Type B pancreatic cell (in vitro differentiated cells): Measurements from ENCODE around the gene SPACA5. TPM values are rescaled to one million over a fixed set of nuclear protein-coding genes. Genes with fewer than 3 reads are reported as not detected.

Experiments
- DNase-seq: peaks from one replicate; pipeline ENCODE4 v3.0.0; 2021; ENCODE audit warnings: mixed read lengths; ENCODE audit not compliant: unreplicated experiment; ENCODE audit errors: extremely low spot score
- H3K27ac Mint-ChIP-seq: 2 replicates; pipeline ENCODE4 v1.8.0; 2021; ENCODE audit warnings: mild to moderate bottlenecking, mixed read lengths
- H3K27me3 Mint-ChIP-seq: 2 replicates; pipeline ENCODE4 v1.8.0; 2021; ENCODE audit warnings: mixed read lengths
- H3K36me3 Mint-ChIP-seq: 2 replicates; pipeline ENCODE4 v1.8.0; 2021; ENCODE audit warnings: mixed read lengths
- H3K4me1 Mint-ChIP-seq: one replicate; pipeline ENCODE4 v1.8.0; 2021; ENCODE audit warnings: mixed read lengths; ENCODE audit not compliant: unreplicated experiment
- H3K4me3 Mint-ChIP-seq: 2 replicates; pipeline ENCODE4 v1.8.0; 2021; ENCODE audit warnings: mild to moderate bottlenecking, mixed read lengths
- H3K9me3 Mint-ChIP-seq: 2 replicates; pipeline ENCODE4 v1.8.0; 2021; ENCODE audit warnings: mixed read lengths
- total RNA-seq: library from RNA; stranded (reverse); gene quantifications from 2 replicates; pipeline ENCODE4 v1.2.1, GENCODE V29; 2021; ENCODE audit warnings: low replicate concordance
- TF ChIP-seq, protein P1 (sequence below): fragments of 200-600 bp; sonication (generic); conservative IDR thresholded peaks from 2 replicates; pipeline ENCODE4 v1.5.0; 2021; ENCODE audit warnings: antibody characterized with exemption, mild to moderate bottlenecking

Gene SPACA5
- total RNA-seq, 1 donor from 2014 or later = not detected

DNA sequence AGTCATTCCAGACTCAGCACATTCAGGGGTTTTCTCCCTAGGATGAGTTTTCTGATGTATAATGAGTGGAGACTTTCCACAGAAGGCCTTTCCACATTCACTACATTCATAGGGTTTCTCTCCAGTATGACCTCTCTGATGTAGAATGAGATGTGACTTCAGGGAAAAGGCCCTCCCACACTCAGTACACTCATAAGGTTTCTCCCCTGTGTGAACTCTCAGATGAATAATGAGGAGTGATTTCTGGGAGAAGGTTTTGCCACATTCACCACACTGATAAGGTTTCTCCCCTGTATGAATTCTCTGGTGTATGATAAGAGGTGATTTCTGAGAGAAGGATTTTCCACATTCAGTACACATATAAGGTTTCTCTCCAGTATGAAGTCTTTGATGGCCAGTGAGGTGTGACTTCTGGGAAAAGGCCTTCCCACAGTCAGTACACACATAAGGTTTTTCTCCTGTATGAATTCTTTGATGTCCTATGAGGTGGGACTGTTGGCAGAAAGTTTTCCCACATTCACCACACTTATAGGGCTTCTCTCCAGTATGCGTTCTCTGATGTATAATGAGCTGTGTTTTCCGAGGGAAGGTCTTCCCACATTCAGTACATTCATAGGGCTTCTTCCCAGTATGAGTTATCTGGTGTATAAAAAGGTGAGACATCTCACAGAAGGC is 52.0 kb downstream of the SPACA5 start:
- Mint-ChIP-seq H3K9me3 (peaks cover 12% of the 10 kb centered on the region), H3K4me3 (no peak overlapping the region), H3K36me3 (peaks cover 31% of the 10 kb centered on the region)

DNA sequence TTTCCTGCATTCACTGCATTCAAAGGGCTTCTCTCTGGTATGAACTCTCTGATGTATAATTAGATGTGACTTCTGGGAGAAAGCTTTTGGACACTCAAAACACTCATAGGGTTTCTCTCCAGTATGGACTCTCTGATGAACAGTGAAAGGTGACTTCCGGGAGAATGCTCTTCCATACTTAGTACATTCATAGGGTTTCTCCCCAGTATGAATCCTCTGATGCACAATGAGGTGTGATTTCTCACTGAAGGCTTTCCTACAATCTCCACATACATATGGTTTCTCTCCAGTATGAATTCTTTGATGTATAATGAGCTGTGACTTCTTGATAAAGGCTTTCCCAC is 52.5 kb downstream of the SPACA5 start:
- Mint-ChIP-seq H3K4me3 (no peak overlapping the region), H3K36me3 (peaks cover 31% of the 10 kb centered on the region), H3K27ac (no peak overlapping the region), H3K4me1 (no peaks in the 10 kb centered on the region), H3K9me3 (peaks cover 12% of the 10 kb centered on the region), H3K27me3 (no peaks in the 10 kb centered on the region)
- TF ChIP-seq, protein P1, sequence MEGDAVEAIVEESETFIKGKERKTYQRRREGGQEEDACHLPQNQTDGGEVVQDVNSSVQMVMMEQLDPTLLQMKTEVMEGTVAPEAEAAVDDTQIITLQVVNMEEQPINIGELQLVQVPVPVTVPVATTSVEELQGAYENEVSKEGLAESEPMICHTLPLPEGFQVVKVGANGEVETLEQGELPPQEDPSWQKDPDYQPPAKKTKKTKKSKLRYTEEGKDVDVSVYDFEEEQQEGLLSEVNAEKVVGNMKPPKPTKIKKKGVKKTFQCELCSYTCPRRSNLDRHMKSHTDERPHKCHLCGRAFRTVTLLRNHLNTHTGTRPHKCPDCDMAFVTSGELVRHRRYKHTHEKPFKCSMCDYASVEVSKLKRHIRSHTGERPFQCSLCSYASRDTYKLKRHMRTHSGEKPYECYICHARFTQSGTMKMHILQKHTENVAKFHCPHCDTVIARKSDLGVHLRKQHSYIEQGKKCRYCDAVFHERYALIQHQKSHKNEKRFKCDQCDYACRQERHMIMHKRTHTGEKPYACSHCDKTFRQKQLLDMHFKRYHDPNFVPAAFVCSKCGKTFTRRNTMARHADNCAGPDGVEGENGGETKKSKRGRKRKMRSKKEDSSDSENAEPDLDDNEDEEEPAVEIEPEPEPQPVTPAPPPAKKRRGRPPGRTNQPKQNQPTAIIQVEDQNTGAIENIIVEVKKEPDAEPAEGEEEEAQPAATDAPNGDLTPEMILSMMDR = no peak
- DNase-seq = no peak

More for the DNA sequence above, 52.0 kb downstream of the SPACA5 start:
- DNase-seq = no peak
- no peak overlapping the region for H3K27ac Mint-ChIP-seq
- TF ChIP-seq, protein P1 = no peak
- no peaks in the 10 kb centered on the region for H3K27me3 Mint-ChIP-seq
- H3K4me1 Mint-ChIP-seq = no peaks in the 10 kb centered on the region

Other genes with a start within 250 kb of the SPACA5 start
- 5.7 and 15.4 TPM in 2 replicates for gene ZNF81, start 170.1 kb upstream of the SPACA5 start, total RNA-seq
- 5.1 and 6.8 TPM in 2 replicates for gene ZNF182, start 3.0 kb upstream of the SPACA5 start, total RNA-seq
- gene ZNF630, start 64.7 kb downstream of the SPACA5 start, total RNA-seq = 3.6 and 4.4 TPM in 2 replicates
- gene SPACA5B, start 123.6 kb downstream of the SPACA5 start, total RNA-seq = not detected in 2 replicates
- not detected in 2 replicates for gene SSX5, start 189.8 kb downstream of the SPACA5 start, total RNA-seq
- not detected in 2 replicates for gene SSX1, start 248.4 kb downstream of the SPACA5 start, total RNA-seq